HG03103 (cell line): Measurements from ENCODE around the gene RAB29.
"Not testable (repeated sequence)": the region's sequence is repeated elsewhere in the genome, so short reads cannot be mapped to it uniquely, and the experiment has no call there.

Experiments
- ATAC-seq: cut with Tn5 transposase; IDR thresholded peaks from one replicate; pipeline ENCODE4 v1.9.1; 2021; ENCODE audit warnings: low read depth; ENCODE audit not compliant: unreplicated experiment

RAB29 gene

GRCh38 chr1:205729945-205730610 lies 45.2 kb downstream of the RAB29 start:
- no peak for ATAC-seq

- ATAC-seq: no peak
Measured at GRCh38 chr1:205726619-205727125, 48.6 kb downstream of the RAB29 start.

GRCh38 chr1:205725514-205725913 lies 49.8 kb downstream of the RAB29 start:
- ATAC-seq: no peak

GRCh38 chr1:205720740-205721139 lies 54.5 kb downstream of the RAB29 start:
- ATAC-seq: not testable (repeated sequence)

GRCh38 chr1:205719762-205720161 lies 55.5 kb downstream of the RAB29 start:
- ATAC-seq: no peak

GRCh38 chr1:205719015-205719414 lies 56.3 kb downstream of the RAB29 start:
- no peak for ATAC-seq
